ENCODE results near the gene ASIC3.
"Not testable (repeated sequence)": the region's sequence is repeated elsewhere in the genome, so short reads cannot be mapped to it uniquely, and the experiment has no call there.

The ASIC3 gene

GRCh38 chr7:151014950-151015349 is 33.4 kb upstream of the ASIC3 start:
- DNase-seq: no peak

- no peak for DNase-seq
Measured at GRCh38 chr7:151015967-151016366, 32.4 kb upstream of the ASIC3 start.

- no peak for DNase-seq
Measured at GRCh38 chr7:151016505-151016904, 31.8 kb upstream of the ASIC3 start.

DNA sequence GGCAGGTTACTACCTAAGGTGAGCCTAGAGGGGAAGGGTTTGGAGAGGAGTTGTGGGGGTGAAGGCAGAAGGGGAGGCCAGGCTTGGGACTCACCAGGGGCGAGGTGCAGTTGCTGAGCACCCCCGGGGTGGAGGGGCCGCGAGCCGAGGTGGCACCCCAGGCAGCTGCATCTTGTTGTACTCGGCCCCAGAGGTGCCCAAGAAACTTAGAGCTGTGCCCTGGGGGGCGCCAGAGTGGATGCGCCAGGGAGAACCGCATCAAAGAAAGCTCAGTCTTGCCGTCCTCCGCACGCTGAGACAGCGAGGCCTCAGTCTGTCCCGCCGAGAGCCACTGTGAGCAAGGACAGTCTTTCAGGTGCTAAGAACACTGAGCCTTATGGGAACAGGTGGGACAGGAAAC is 31.4 kb upstream of the ASIC3 start:
- no peak for DNase-seq

DNA sequence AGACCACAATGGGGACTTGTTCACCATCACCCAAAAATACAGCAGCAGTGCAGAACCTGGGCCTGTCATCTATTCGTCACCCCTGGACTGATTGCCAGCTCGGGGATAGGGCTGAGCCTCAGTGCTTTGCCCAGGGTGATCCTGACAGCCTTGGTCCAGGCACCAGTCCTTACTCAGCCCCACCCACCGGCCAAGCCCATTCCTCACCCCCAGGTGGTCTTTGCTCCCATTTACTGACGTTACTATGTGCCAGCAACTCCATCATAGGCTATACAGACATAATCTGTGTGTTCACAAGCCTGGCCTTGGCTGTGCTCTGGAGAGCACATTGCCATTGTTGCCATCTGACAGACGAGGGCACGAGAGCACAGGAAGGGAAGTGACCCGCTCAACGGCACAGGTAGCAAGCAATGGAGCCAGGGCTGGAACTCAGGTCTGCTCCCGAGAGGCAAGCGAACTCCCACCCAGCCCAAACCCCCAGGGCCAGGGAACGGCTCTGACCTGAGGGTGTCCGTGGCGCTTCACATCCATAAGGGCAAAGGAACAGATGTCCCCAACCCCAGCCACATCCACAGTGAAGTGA is 30.9 kb upstream of the ASIC3 start:
- DNase-seq: no peak

- no peak for DNase-seq
Measured at GRCh38 chr7:151017953-151018420, 30.3 kb upstream of the ASIC3 start.

GRCh38 chr7:151018421-151019129 is 29.8 kb upstream of the ASIC3 start:
- DNase-seq: no peak

DNA sequence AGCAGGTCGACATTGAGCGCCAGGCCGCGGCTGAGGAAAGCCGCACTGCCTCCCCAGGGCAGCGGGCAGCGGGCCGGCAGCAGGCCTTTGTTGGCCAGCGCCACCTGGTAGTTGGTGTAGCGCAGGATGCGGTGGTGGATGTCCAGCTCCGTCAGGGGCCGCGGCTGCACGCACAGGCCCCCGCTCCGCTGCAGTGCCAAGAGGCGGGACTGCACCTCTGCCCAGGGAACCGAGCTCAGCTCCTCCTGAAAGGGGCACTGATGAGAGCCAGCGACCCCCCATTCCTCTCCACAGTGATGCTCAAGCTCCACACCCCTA is 29.2 kb upstream of the ASIC3 start:
- DNase-seq: no peak

- no peak for DNase-seq
Measured at GRCh38 chr7:151020231-151020630, 28.1 kb upstream of the ASIC3 start.

GRCh38 chr7:151023232-151023631 is 25.1 kb upstream of the ASIC3 start:
- no peak for DNase-seq

DNA sequence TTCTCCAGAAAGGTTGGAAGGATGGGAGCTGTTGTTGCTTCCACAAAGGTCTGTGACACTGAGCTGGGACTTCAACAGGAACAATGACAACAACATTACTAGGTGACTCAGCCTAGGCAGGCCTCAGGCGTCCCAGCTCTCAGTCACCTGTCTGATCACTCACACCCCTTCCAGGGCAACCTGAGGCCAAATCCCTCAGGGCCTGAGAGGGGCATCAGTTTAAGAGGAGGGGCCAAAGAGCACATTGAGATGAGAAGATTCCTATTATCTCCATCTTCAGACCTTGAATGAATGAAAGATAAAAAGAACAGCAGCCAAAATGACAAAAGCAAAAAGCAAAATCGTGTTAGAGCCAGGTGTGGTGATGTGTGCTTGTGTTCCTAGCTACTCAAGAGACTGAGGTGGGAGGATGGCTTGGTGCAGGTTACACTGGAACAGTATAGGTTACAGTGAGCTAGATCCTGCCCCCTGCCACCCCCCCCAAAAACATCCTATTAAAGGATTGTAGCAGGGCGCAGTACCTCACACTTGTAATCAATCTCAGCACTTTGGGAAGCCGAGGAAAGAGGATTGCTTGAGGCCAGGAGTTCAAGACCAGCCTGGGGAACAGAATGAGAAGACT is 23.8 kb upstream of the ASIC3 start, which contains the start of gene ATG9B:
ATG9B (minus strand) TSS at position 60 of the 622 bp plus-strand sequence. CDS start 71 bp downstream, outside the sequence.
- no peak for DNase-seq

GRCh38 chr7:151025924-151026671 is 22.2 kb upstream of the ASIC3 start:
- no peak for DNase-seq

DNA sequence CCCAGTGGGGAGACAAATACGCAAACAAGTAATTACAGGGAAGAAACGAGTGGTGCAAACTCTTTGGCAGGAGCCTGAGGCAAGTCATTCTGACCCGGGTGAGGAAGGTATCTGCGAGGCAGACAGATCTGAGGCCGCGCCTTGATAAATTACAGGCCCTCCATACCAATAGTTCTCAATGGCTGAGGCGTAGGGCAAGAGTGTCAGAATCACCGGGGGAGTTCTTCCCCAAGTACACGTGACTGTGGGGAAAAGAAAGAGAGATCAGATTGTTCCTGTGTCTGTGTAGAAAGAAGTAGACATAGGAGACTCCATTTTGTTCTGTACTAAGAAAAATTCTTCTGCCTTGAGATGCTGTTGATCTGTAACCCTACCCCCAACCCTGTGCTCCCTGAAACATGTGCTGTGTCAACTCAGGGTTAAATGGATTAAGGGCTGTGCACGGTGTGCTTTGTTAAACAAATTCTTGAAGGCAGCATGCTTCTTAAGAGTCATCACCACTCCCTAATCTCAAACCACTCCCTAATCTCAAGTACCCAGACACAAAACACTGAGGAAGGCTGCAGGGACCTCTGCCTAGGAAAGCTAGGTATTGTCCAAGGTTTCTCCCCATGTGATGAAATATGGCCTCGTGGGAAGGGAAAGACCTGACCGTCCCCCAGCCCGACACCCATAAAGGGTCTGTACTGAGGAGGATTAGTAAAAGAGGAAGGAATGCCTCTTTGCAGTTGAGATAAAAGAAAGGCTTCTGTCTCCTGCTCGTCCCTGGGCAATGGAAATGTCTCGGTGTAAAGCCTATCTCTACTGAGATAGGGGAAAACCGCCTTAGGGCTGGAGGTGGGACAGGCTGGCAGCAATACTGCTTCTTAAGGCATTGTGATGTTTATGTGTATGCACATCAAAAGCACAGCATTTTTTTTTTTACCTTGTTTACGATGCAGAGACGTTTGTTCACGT is 21.3 kb upstream of the ASIC3 start:
- DNase-seq: not testable (repeated sequence)

- DNase-seq: not testable (repeated sequence)
Measured at GRCh38 chr7:151027728-151028130, 20.6 kb upstream of the ASIC3 start.

- peak; percentile 96 for DNase-seq
Measured at GRCh38 chr7:151028131-151028947, 20.0 kb upstream of the ASIC3 start, which contains the start of gene ABCB8. Gene ABCB8, plus strand, starts transcription at chr7:151028450. Its CDS starts 66 bp downstream, at chr7:151028516.

DNA sequence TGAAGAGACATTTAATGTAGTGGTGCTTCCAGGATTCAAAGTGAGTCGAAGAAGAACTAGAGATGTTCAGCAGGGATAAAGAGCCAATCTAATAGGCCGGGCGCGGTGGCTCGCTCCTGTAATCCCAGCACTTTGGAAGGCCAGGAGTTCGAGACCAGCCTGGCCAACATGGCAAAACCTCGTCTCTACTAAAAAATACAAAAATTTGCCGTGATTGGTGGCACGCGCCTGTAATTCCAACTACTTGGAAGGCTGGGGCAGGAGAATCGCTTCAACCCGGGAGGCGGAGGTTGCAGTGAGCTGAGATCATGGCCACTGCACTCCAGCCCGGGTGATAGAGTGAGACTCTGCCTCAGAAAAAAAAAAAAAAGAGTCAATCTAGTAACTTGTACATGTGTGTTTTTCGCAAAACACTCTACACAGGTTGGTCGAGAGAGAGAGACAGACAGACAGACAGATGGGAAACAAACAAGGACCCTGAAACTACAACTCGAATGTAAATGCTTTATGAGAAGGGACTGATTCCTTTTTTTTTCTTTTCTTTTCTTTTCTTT is 19.3 kb upstream of the ASIC3 start:
- DNase-seq: no peak

DNA sequence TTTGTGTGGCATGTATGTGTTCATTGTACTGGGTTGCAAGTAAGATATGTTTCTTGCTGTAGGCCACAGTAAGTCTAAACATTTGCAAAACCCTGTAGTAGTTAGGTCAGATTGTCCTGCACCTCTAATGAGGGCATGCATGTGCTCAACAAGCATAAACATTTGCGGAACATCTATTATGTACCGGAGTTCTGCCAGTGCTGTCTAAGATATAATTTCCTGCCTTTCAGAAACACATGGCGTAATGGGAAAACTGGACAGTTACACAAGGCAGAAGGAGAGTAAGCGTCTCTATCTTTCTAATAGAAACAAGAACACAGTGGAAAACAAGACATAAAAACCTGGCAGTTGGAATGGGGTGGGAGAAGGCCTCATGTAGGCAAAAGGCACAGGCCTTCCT is 17.3 kb upstream of the ASIC3 start:
- no peak for DNase-seq

DNA sequence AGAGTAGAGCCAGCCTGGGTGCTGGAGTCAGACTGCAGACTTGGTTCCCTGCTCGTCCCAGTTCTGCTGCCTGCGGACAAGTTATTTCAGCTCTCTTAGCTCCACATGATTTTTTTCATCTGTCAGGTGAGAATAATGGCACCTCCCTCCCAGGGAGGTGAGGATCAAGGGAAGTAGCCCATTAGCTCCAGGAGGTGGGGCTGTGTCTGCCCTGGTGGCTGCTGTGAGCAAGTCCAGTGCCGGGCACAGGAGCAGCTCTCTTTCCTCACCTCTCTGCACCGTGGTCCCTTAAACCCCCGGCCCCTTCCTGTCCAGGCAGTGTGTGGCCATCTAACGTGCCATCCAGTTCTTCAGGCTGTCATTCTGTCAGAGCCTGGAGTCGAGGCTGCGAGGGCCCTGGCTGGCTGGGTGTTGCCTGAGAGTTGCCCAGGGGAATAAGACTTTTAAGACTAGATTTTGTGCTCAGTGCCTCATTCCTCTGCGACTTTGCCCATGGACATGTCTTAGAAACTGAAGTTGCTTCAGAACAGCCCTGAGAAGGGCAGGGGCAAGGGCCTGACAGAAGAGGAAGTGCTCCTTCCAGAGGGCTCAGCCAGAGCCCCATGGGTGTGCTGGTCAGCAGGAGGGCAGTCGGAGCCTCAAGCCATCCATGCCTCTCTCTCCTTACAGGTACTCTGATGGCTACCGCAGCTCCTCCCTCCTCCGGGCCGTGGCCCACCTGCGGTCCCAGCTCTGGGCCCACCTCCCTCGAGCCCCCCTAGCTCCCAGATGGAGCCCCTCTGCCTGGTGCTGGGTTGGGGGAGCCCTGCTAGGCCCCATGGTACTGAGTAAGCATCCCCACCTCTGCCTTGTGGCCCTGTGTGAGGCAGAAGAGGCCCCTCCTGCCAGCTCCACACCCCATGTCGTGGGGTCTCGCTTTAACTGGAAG is 15.1 kb upstream of the ASIC3 start:
- DNase-seq: no peak

GRCh38 chr7:151033864-151034249 is 14.5 kb upstream of the ASIC3 start:
- no peak for DNase-seq
